HK-2 (cell line): ENCODE results near the gene NCEH1.
A peak's percentile ranks its signal among the peaks of the same experiment; 100 is the strongest.
"Not testable (repeated sequence)": the region's sequence is repeated elsewhere in the genome, so short reads cannot be mapped to it uniquely, and the experiment has no call there.

Experiments used
- DNase-seq: peaks from one replicate; pipeline ENCODE4 v3.0.0-alpha.2; 2018; ENCODE audit not compliant: unreplicated experiment

The NCEH1 gene

DNA sequence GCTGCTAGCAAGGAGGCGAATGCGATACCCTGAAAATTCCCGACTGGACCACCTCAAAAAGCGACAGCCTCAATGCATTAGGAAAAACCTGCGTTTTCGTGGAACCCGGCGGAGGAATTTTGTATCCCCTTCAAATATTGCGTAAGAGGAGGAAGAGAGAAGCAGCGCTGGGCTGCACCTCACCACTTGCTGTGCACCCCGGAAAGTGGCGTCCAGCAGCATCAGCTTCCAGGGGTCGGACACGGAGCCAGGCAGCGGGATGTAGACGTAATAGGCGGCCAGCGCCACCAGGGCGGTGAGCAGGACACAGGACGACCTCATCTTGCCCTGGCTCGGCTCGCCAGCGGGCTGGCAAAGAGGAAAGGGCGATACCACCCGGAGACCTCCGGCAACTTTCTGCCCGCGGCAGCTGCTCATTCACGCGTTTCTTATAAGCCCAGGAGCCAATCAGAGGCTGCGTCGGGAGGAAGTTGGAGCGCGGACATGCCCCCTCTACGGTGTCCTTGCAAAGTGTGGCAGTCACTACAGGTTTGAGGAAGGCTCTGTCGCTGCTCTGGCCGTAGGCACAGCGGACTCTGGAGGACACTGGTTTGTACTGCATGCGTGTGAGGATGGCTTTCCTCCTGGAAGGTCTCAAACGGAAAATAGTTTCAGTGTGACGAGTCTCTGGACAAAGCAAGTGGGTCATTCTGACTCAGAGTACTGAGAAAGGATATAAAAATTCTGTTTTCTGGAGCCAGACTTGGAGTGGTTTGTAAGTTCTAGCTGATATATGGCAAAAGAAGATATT, at the start of gene NCEH1:
TSS of gene NCEH1 (minus strand) at position 404 of the 790 bp plus-strand sequence. CDS start at position 321, 83 bp downstream.
- peak; percentile 98 for DNase-seq

DNA sequence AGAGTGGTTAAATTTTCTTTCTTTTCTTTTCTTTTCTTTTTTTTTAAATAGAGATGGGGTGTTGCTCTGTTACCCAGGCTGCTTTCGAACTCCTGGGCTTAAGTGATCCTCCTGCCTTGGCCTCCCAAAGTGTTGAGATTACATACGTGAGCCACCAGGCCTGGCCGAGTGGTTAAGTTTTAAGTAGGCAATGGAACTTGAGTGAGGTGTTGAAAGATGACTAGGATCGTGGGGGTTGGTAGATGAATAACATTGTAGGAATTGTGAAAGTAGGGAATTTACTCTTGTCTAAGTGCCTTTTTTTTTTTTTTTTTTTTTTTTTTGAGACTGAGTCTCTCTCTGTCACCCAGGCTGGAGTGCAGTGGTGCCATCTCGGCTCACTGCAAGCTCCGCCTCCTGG, 49.5 kb upstream of the NCEH1 start:
- DNase-seq: peak; percentile 51

- no peak for DNase-seq
Observed at GRCh38 chr3:172753125-172753524, 42.3 kb upstream of the NCEH1 start.

DNA sequence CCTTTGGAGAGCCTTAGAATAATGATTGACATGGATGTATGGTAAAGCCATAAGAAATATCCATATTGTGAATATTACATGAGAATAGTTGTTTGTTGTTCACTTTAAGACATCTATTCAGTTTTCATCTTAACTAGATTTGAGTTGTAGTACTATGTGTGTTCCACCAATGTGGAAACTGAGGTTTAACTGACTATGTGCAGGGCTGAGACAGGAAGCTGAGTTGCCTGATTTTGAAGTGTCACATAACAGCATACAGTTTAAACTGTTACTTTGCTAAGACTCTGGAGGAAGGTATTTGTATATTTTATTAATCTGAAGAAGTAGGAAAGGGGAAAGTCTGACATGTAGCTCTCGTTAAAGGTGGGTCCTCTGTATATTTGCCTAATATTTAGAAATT, 41.8 kb upstream of the NCEH1 start:
- no peak for DNase-seq

GRCh38 chr3:172751175-172751704, 40.4 kb upstream of the NCEH1 start:
- no peak for DNase-seq

- peak; percentile 100 for DNase-seq
Observed at GRCh38 chr3:172750368-172751174, 39.7 kb upstream of the NCEH1 start, which contains the start of gene ECT2. TSS of gene ECT2 (plus strand) at chr3:172750726. CDS start at chr3:172754531, 3,805 bp downstream.

- DNase-seq: no peak
Observed at GRCh38 chr3:172750069-172750367, 39.2 kb upstream of the NCEH1 start.

- DNase-seq: peak; percentile 57
Observed at GRCh38 chr3:172749230-172749965, 38.5 kb upstream of the NCEH1 start.

- no peak for DNase-seq
Observed at GRCh38 chr3:172746475-172746874, 35.6 kb upstream of the NCEH1 start.

- no peak for DNase-seq
Observed at GRCh38 chr3:172739462-172739861, 28.6 kb upstream of the NCEH1 start.

DNA sequence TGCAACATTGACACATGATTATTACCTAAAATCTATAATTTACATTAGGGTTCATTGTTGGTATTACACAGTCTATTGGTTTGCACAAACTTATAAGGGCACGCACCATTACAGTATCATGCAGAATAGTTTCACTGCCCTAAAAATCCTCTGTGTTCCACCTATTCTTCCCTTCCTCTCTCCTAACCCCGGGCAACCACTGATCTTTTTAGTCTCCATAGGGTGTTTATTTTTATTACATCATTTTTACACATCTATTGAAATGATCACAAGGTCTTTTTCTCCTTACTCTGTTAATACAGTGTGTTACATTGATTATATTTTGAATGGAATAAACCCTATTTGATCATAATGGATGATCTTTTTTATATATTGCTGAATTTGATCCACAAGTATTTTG, 24.1 kb upstream of the NCEH1 start:
- no peak for DNase-seq

DNA sequence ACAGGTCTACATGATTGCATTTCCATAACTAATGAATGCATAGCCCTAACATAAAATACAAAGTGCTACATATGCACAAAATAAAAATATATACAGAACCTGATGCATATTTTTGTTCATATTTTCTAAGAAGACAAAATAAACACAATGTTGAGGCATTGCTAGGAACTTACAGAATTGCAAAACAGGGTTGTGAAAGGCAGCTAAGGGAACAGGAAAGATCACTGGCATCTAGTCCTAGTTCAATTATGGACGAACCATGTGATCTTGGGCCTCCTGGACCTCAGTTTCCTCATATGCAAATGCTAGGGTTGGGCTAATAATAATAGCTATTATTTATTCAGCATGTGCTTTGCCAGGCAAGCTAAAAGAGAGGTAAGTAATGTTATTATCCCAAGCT, 15.5 kb upstream of the NCEH1 start:
- no peak for DNase-seq

- not testable (repeated sequence) for DNase-seq
Observed at GRCh38 chr3:172722536-172723040, 11.7 kb upstream of the NCEH1 start.

DNA sequence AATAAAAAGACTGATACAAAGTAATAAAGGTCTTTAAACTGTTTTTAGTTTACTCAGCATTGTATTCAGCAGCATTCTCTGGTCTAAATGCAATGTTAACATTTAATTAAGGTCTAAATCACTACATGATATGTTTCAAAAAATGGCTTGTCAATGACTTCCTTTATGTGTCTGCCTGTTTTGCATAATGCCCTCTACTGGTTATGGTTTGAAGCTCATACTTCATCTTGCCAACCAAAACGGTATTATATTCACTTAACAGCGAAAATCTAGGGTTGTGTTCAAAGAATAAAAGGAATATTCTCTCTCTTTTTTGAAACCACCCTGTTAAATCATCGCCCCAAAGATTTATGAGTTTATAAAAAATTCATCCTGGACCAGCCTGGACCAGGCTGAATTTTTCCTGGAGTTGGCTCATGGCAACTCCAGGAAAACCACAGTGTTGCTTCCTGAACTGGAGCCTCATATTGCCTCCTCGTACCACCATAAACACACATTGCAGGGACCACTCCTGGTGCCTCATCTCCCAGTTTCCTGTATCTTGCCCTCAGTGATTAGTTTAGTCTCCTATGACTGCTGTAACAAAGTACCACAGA, 6.7 kb upstream of the NCEH1 start:
- DNase-seq: no peak

DNA sequence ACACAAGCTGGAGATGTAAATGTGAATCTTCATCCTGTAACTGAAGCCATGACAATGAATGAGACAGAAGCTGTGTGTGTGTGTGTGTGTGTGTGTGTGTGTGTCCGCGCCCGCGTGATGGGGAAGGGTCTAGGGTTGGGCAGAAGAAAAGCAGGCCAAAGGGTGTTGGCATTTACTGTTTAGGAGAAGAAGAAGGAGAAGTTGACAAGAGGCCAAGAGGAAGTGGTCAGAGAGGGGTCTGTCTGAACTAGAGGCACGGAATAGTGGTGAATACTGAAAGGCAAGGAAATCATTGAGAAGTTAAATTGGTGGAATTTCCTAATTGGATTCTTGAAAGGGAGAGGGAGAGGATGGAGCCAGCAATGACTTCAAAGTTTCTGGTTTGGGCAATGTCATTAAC, 5.6 kb upstream of the NCEH1 start:
- no peak for DNase-seq

- no peak for DNase-seq
Observed at GRCh38 chr3:172713316-172713715, 2.4 kb upstream of the NCEH1 start.

- peak; percentile 36 for DNase-seq
Observed at GRCh38 chr3:172711454-172711795, 558 bp upstream of the NCEH1 start.

DNA sequence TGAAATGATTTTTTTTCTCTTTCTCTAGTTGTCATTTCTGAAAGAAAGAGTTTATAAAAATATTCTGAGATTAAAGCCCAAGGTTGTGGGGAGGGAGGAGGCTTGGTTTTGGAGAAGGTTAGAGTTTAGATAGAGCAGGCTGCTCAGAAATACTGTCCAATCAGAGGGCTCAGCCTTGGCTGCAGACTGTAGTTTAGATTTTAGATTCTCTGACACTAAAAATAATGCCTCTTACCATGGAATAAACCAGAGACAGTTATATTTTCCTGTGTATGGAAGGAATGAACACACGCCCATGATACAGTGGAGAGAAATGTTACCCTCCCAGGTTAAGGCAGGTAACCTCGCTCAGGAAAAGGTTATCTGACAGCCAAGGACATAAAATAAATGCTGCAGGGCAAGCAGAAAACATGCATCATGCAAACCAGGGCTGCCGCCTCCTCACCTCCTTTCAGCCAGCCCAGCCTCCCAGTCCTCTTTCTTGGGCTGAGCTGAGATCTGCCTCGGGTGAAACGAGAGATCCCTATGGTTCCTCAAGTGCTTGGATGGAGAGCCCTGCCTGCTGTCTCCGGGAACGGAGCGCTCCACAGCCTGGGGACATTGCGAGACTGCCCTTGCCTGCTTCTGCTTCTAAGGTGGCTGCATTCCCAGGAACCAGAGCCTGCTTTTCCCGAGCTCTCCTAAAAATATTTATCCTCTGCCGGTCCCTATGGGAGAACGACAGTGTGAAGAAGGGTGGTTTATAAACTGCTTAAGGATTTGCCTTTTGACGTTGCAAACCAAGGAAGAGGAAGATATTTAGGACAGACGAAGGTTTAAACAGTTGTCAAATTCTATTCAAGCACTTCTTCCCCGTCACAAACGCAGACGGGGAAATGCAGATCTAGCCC, 848 bp downstream of the NCEH1 start:
- DNase-seq: peak; percentile 33

GRCh38 chr3:172708921-172709773, 1.7 kb downstream of the NCEH1 start:
- DNase-seq: no peak

DNA sequence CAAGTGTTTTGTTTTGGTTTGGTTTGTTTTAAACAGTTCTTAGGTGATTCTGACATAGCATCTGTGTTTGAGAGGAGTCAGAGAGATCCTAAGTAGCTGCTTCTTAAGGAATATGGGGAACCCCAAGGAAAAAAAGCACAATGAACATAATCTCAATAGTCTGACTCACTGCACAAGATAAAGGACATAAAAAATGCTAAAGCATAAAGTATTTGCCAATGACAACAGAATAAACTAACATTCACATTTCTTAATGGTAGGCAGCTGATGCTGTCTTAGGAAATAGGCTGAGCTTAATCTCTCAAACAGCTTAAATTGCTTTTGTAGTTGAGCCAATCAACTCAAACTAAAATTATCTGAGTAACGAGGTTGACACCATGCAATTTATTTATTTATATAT, 2.9 kb downstream of the NCEH1 start:
- no peak for DNase-seq
